Measurements from ENCODE around the gene NIPBL.
"Not testable (repeated sequence)": the region's sequence is repeated elsewhere in the genome, so short reads cannot be mapped to it uniquely, and the experiment has no call there.

The NIPBL gene

GRCh38 chr5:37039824-37040223 lies 163.3 kb downstream of the NIPBL start:
- no peak for DNase-seq

- no peak for DNase-seq
Measured at GRCh38 chr5:37043693-37044092, 167.1 kb downstream of the NIPBL start.

- no peak for DNase-seq
Measured at GRCh38 chr5:37044120-37044519, 167.6 kb downstream of the NIPBL start.

DNA sequence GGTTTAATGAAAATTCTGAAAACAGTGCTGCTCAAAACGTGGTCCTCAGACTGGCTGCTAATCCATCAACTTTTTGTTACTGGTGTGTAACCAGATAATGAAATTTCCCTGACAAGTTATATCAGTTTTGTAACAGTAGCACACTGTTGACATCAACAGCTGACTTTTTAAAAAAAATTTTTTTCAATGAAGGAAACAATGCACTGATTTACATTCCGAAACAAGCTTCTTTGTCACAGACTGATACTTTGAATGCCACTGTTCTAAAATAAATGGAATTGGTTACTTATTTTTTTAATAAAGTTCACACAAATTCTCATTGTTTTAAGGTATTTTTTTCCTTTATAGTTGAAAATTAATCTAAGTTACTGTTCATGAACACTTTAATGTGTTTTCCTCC lies 169.1 kb downstream of the NIPBL start:
- DNase-seq, result no peak

DNA sequence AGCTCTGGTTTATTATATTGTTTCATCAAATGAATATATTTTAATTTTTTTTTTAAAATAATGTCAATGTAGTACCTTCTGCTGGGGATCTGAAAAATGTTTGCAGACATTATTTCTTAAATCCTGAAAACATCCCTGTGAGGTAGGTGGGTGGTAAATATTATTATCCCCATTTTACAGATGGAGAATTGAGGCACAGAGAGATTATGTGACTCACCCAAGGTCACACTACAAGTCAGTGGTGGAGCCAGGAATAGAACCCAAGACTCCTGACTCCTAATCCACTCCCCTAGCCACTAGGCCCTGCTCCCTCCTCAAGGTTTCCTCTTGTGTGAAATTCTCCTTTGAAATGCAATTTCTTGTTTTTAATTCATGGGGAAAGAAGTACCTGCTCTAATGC lies 171.4 kb downstream of the NIPBL start:
- DNase-seq, result no peak

- no peak for DNase-seq
Measured at GRCh38 chr5:37054391-37054790, 177.8 kb downstream of the NIPBL start.

DNA sequence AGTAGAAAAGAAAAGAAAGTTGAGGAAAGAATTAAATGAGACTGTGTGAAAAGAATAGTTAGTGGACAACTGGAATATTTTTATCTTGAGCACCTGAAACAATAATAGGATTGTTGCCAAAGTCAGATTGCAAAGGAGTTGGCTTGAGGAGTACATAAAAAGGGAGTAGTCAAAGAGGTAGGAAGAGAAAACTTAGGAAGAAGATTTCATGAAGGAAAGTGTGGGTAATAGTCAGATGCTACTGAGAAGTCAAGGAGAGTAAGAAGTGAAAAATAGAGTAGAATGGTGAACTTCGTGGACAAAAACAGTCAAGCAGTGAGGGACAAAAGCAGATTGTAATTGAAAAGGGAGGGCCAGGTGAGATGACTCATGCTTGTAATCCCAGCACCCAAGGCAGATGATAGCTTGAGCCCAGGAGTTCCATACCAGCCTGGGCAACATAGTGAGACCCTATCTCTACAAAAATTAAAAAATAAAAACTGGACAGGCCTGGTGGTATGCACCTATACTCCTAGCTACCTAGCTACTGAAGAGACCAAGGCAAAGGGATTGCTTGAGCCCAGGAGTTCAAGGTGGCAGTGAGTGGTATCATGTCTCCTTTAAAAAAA lies 178.9 kb downstream of the NIPBL start:
- DNase-seq, result no peak

- DNase-seq, result no peak
Measured at GRCh38 chr5:37056762-37057161, 180.2 kb downstream of the NIPBL start.

GRCh38 chr5:37060030-37060429 lies 183.5 kb downstream of the NIPBL start:
- DNase-seq, result no peak

DNA sequence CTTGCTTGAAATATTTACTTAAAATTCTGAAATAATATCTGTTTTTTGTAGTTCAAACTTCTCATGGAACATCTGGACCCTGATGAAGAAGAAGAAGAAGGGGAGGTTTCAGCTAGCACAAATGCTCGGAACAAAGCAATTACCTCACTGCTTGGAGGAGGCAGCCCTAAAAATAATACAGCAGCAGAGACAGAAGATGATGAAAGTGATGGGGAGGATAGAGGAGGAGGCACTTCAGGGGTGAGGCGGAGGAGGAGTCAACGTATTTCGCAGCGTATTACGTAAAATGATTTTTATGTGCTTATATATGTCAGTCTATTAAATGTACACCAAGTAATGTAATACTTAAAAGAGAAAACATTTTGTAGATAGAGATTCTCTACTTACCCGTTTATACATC lies 187.2 kb downstream of the NIPBL start:
- no peak for DNase-seq

DNA sequence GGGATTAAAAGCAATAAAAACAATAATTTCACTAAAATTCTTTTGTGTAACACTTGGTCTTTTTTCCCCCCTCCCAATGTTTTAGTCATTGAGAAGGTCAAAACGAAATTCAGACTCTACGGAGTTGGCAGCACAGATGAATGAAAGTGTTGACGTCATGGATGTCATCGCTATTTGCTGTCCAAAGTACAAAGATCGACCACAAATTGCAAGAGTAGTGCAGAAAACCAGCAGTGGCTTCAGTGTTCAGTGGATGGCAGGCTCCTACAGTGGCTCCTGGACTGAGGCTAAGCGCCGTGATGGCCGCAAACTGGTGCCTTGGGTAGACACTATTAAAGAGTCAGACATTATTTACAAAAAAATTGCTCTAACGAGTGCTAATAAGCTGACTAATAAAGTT lies 187.9 kb downstream of the NIPBL start:
- no peak for DNase-seq

DNA sequence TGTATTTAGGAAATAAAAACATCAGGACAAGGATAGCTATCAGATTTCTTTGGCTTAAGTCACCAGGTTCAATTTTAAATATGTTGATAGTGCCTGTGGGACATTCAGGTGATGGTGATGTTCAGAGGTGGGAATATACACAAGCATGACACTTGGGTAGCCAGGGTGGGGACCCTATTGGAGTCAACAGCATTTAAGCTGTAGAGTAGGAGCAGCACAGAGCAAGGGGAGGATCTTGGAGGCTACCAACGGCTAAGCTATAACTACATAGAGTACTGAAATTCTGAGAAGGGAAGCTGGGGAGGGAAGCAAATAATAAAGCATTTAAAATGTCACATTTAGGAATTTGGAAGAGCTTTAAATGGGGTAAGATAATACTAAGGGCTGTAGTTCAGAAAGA lies 194.9 kb downstream of the NIPBL start:
- no peak for DNase-seq

- no peak for DNase-seq
Measured at GRCh38 chr5:37071901-37072581, 195.5 kb downstream of the NIPBL start.

DNA sequence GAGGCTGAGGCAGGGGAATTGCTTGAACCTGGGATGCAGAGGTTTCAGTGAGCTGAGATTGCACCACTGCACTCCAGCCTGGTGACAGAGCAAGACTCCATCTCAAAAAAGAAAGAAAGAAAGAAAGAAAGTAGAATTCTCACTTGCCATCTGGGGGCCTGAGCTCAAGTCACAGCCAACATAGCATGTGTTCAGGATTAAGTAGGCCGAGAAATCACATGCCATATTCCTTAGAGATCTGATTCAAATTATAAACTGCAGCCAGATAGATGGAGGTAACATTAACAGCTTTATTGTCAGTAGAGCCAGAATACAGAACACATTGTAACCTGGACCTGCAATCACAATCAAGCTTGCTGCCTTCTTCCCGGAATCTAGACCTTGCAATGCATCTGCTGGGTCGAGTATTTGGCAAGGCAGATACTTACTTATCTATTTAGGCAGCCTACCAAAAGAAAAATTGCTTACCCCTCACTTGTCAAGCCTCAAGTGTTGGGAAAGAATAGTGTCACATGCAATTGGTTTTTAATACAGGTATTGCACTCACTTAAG lies 198.9 kb downstream of the NIPBL start:
- DNase-seq, result no peak

GRCh38 chr5:37077146-37077545 lies 200.6 kb downstream of the NIPBL start:
- no peak for DNase-seq

DNA sequence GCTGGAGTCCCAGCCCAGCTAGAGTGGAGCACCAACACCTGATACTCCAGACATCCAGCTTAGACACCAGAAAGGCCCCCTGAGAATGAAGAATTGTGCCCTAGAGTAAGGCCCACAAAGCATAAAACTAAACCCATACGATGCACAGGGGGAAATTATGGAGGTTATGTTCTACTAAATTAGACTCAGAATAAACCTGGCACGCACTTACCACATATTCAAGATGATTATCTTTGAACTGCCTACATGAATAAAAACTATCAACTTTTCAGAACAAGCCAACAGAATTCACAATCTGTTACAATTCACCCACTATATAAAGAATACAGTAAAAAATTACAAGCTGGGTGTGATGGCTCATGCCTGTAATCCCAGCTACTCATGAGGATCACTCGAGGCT lies 204.1 kb downstream of the NIPBL start:
- no peak for DNase-seq

- DNase-seq, result not testable (repeated sequence)
Measured at GRCh38 chr5:37082977-37083376, 206.4 kb downstream of the NIPBL start.

GRCh38 chr5:37086026-37086425 lies 209.5 kb downstream of the NIPBL start:
- DNase-seq, result not testable (repeated sequence)

DNA sequence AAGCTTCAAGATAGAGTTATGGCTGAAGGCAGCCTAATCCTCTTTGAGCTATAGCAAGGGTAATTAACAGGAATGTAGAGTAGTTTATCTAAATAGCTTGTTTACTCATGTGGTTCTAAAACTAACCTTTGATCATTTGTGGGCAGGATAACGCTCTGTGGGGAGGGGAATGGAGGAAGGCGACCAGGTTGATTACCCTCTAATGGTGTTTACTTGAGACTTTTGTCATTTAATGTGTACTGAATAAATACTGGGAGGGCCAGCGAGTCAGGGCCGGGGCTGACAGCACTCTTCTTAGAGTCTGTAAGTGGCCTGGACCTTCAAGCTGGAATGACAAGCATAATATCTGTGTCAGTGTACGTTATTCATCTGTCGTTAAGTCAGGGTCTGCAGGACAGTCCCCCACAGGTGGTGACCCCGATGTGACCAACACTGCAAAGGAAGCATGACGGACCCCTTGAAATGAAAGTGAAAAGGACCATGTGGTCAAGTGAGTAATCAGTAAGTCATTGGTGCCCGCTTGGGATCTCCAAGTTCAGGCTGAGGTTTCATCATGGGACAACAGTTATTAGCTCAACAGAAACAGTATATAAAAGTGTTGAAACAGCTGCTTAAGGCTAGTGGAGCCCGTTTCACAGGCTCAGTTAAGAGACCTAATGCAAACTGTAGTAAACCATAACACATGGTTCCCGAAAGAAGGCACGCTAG lies 210.1 kb downstream of the NIPBL start:
- DNase-seq, result no peak

GRCh38 chr5:37088009-37088408 lies 211.4 kb downstream of the NIPBL start:
- DNase-seq, result no peak

DNA sequence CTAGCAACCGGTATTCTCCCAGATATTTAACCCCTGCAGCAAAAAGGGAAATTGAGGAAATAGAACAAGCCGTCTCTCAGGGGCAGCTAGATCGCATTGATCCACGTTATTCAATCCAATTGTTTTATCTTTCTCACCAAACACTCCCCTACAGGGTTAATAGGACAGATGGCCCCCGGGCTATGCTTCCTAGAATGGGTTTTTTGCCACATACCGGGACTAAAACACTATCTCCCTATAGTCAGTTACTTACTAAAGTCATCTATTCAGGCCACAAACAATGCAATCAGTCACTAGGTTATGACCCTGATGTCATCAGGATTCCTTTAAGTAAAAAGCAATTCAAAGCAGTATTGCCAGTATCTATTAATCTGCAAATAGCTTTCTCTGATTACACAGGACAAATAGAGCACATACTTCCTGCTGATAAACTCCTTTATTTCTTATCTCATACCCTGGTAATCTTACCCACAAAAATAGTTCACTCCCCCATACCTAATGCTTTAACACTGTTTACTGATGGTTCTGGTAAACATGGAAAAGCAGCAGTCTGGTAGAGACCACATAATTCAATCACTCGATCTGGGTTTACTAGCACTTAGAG lies 213.7 kb downstream of the NIPBL start:
- DNase-seq, result no peak

DNA sequence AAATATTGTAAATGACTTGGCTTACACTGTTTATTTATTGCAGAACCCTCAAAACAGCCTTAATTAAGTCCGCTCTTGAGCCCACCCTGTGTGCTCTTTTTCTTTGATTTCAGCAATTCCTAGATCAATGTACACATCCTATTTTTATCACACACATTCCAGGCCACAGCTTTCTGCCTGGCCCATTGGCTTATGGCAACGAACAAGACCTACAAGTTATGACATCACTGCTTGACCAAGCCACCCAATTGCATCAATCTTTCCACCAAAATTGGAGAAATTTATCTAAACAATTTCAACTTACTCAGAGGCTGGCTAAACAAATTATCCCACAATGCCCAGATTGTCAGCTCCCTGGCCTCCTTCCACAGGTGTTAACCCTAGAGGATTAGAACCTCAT lies 214.2 kb downstream of the NIPBL start:
- DNase-seq, result no peak

DNA sequence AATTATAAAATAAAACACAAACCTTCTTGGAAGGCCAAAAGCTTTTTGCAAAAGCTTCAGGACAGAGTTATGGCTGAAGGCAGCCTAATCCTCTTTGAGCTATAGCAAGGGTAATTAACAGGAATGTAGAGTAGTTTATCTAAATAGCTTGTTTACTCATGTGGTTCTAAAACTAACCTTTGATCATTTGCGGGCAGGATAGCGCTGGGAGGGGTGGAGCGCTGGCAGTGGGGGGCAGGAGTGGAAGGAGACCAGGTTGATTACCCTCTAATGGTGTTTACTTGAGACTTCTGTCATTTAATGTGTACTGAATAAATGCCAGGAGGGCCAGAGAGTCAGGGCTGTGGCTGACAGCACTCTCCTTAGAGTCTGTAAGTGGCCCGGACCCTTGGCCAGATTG lies 217.2 kb downstream of the NIPBL start:
- DNase-seq, result not testable (repeated sequence)

GRCh38 chr5:37099267-37099666 lies 222.7 kb downstream of the NIPBL start:
- DNase-seq, result not testable (repeated sequence)
